Skeletal muscle satellite cell (primary cell): ENCODE data around the gene GEMIN2. TPM values are rescaled to one million over a fixed set of nuclear protein-coding genes. Genes with fewer than 3 reads are reported as not detected.
"Not testable (repeated sequence)": the region's sequence is repeated elsewhere in the genome, so short reads cannot be mapped to it uniquely, and the experiment has no call there.

Experiments used
- H3K27me3 ChIP-seq: 2 replicates; pipeline ENCODE4 v1.7.0; 2013; ENCODE audit warnings: low read length; ENCODE audit not compliant: control insufficient read depth, insufficient read depth
- H3K36me3 ChIP-seq: 2 replicates; pipeline ENCODE4 v1.7.0; 2013; ENCODE audit warnings: mild to moderate bottlenecking, control low read depth, low read length; ENCODE audit not compliant: insufficient read depth
- H3K4me1 ChIP-seq: 2 replicates; pipeline ENCODE4 v1.7.0; 2013; ENCODE audit warnings: low read length; ENCODE audit not compliant: control insufficient read depth, insufficient read depth
- H3K4me2 ChIP-seq: 2 replicates; pipeline ENCODE4 v1.7.0; 2013; ENCODE audit warnings: mild to moderate bottlenecking, low read length
- H3K4me3 ChIP-seq: 2 replicates; pipeline ENCODE4 v1.7.0; 2013; ENCODE audit warnings: low read length
- H3K9ac ChIP-seq: 2 replicates; pipeline ENCODE4 v1.7.0; 2013; ENCODE audit warnings: mild to moderate bottlenecking, low read depth, low read length, moderate library complexity
- H3K9me3 ChIP-seq: replicated peaks from 2 replicates; pipeline ENCODE4 v1.7.0; 2013; ENCODE audit warnings: mild to moderate bottlenecking, control low read depth, low read length
- small RNA-seq: library from RNA; depleted of rRNA; stranded (forward); fragments of <200 nt; gene quantifications from one replicate; pipeline ENCODE3, GENCODE V24; 2012

The GEMIN2 gene

GRCh38 chr14:39181026-39181692 lies 67.0 kb downstream of the GEMIN2 start:
- no peak overlapping the region for H3K4me3 ChIP-seq
- no peak overlapping the region for H3K4me2 ChIP-seq
- peaks cover 5% of the 10 kb centered on the region for H3K4me1 ChIP-seq
- H3K9me3 ChIP-seq, result no peaks in the 10 kb centered on the region
- no peaks in the 10 kb centered on the region for H3K27me3 ChIP-seq
- H3K9ac ChIP-seq, result no peak overlapping the region
- peaks cover 89% of the 10 kb centered on the region for H3K36me3 ChIP-seq

GRCh38 chr14:39181693-39182047 lies 67.5 kb downstream of the GEMIN2 start:
- H3K4me1 ChIP-seq, result peaks cover under 1% of the 10 kb centered on the region
- H3K27me3 ChIP-seq, result no peaks in the 10 kb centered on the region
- H3K9ac ChIP-seq, result no peak overlapping the region
- H3K36me3 ChIP-seq, result peaks cover 83% of the 10 kb centered on the region
- H3K4me3 ChIP-seq, result no peak overlapping the region
- H3K9me3 ChIP-seq, result no peaks in the 10 kb centered on the region
- no peak overlapping the region for H3K4me2 ChIP-seq

- Histone ChIP-seq H3K36me3 (peaks cover 70% of the 10 kb centered on the region), H3K4me2 (no peak overlapping the region), H3K27me3 (no peaks in the 10 kb centered on the region), H3K9me3 (no peaks in the 10 kb centered on the region), H3K9ac (no peak overlapping the region), H3K4me1 (no peaks in the 10 kb centered on the region), H3K4me3 (no peak overlapping the region)
Measured at GRCh38 chr14:39182770-39183684, 68.9 kb downstream of the GEMIN2 start.

- not testable (repeated sequence) for H3K4me3 ChIP-seq, H3K9ac ChIP-seq, H3K27me3 ChIP-seq, H3K4me1 ChIP-seq, H3K4me2 ChIP-seq, H3K9me3 ChIP-seq
- peaks cover 64% of the 10 kb centered on the region for H3K36me3 ChIP-seq
Measured at GRCh38 chr14:39183685-39184003, 69.5 kb downstream of the GEMIN2 start.

GRCh38 chr14:39184628-39185255 lies 70.6 kb downstream of the GEMIN2 start:
- peaks cover 54% of the 10 kb centered on the region for H3K36me3 ChIP-seq

GRCh38 chr14:39185256-39186049 lies 71.3 kb downstream of the GEMIN2 start:
- Histone ChIP-seq H3K36me3 (peaks cover 47% of the 10 kb centered on the region), H3K4me3 (no peak overlapping the region), H3K4me2 (no peak overlapping the region)

More at GRCh38 chr14:39184628-39185255, 70.6 kb downstream of the GEMIN2 start:
- Histone ChIP-seq H3K27me3 (no peaks in the 10 kb centered on the region), H3K9ac (no peak overlapping the region), H3K4me3 (no peak overlapping the region), H3K4me2 (no peak overlapping the region), H3K9me3 (no peaks in the 10 kb centered on the region), H3K4me1 (no peaks in the 10 kb centered on the region)

More at GRCh38 chr14:39185256-39186049, 71.3 kb downstream of the GEMIN2 start:
- no peaks in the 10 kb centered on the region for H3K27me3 ChIP-seq
- H3K9ac ChIP-seq, result no peak overlapping the region
- H3K4me1 ChIP-seq, result no peaks in the 10 kb centered on the region
- H3K9me3 ChIP-seq, result no peaks in the 10 kb centered on the region

Small RNA genes lying within 50 kb of the gene (small RNA-seq; reads per million reads assigned to genes)
- not detected for gene AL109628.1
